Lung (tissue), 12 donors: ENCODE measurements around the gene SULT1C4. TPM values are rescaled to one million over a fixed set of nuclear protein-coding genes. Genes with fewer than 3 reads are reported as not detected.

Source experiments
- ATAC-seq: fragments of 200-7000 bp; cut with Tn5 transposase; one replicate; pipeline ENCODE4 v1.9.1; 2020; ENCODE audit warnings: moderate number of reproducible peaks; ENCODE audit not compliant: insufficient read depth, low FRiP score
- DNase-seq, 3 donors: peaks; one replicate each; pipeline ENCODE4 v3.0.0-alpha.2; 2013 to 2017
- H3K27ac ChIP-seq, 2 donors: one replicate each; pipeline ENCODE4 v1.5.1; 2013; ENCODE audit warnings: mild to moderate bottlenecking in 2 of 2, moderate library complexity in 2 of 2, control low read depth in 1 of 2, inconsistent platforms in 1 of 2, low read depth in 1 of 2, low read length in 1 of 2
- H3K27me3 ChIP-seq, 3 donors: one replicate each; pipeline ENCODE4 v1.5.1; 2013; ENCODE audit warnings: low read length in 2 of 3; ENCODE audit not compliant: control insufficient read depth in 3 of 3, insufficient read depth in 3 of 3
- H3K36me3 ChIP-seq, 4 donors: one replicate each; pipeline ENCODE4 v1.5.1; 2013; ENCODE audit warnings: low read length in 4 of 4, mild to moderate bottlenecking in 1 of 4, moderate library complexity in 1 of 4; ENCODE audit not compliant: control insufficient read depth in 4 of 4, insufficient read depth in 4 of 4
- H3K4me1 ChIP-seq, 5 donors: one replicate each; pipeline ENCODE4 v1.5.1; 2013; ENCODE audit warnings: low read length in 5 of 5, mild to moderate bottlenecking in 2 of 5, moderate library complexity in 1 of 5; ENCODE audit not compliant: control insufficient read depth in 5 of 5, insufficient read depth in 5 of 5
- H3K4me3 ChIP-seq: one replicate; pipeline ENCODE4 v1.5.1; 2013; ENCODE audit warnings: mild to moderate bottlenecking, control low read depth, moderate library complexity
- H3K9ac ChIP-seq, 2 donors: one replicate each; pipeline ENCODE4 v1.5.1; 2013; ENCODE audit warnings: low read length in 2 of 2, control low read depth in 1 of 2; ENCODE audit not compliant: insufficient read depth in 1 of 2
- H3K9me3 ChIP-seq, 4 donors: one replicate each; pipeline ENCODE4 v1.5.1; 2013; ENCODE audit warnings: low read length in 3 of 4, mild to moderate bottlenecking in 1 of 4, moderate library complexity in 1 of 4; ENCODE audit not compliant: control insufficient read depth in 4 of 4, insufficient read depth in 3 of 4
- CTCF ChIP-seq: IDR thresholded peaks from 2 replicates; pipeline ENCODE4 v1.5.1; 2012; ENCODE audit warnings: mild to moderate bottlenecking; ENCODE audit errors: control extremely low read depth, extremely low read depth
- WGBS, 2 donors: extraction: QIAGEN DNeasy Blood & Tissue Kit; methylation state at CpG; one replicate each; pipeline ENCODE4 v1.1.7; 2013; 5-methylcytosine and 5-hydroxymethylcytosine counted together
- polyA plus RNA-seq, 2 donors: library from polyadenylated mRNA; stranded (reverse); fragments of 200-250 nt; gene quantifications; one replicate each; pipeline ENCODE4 v1.2.1, GENCODE V29; 2013
- total RNA-seq, 2 donors: library from RNA; depleted of rRNA in 1 of 2; stranded (reverse); fragments of >200 nt in 1 of 2; gene quantifications; one replicate each; pipeline ENCODE4 v1.2.1, GENCODE V29; 2014 to 2021
- donor health status: control.
- donor health status: control.
- donor health status: Bipolar disorder and iron deficiency.
- donor health status: healthy.
- donor health status: DM: yes; HTN: yes; CAD: no.

SULT1C4 gene
- total and polyA plus RNA-seq, 4 donors: 1.7 to 85.0 (median 5.8) TPM

- 86 to 91% methylated on average over 5 of the region's 5 CpGs for WGBS, 2 donors
- Histone ChIP-seq H3K36me3 (peaks cover 2 to 45% (median 19%) of the 10 kb centered on the region in 4 donors), H3K9ac (no peak overlapping the region), H3K27me3 (no peaks in the 10 kb centered on the region), H3K4me3 (no peak overlapping the region), H3K27ac (no peak overlapping the region), H3K4me1 (peaks cover 0 to under 1% (median 0%) of the 10 kb centered on the region in 5 donors), H3K9me3 (no peaks in the 10 kb centered on the region)
- ATAC-seq (no peak), DNase-seq (no peak)
- no peak for TF ChIP-seq CTCF
Measured at GRCh38 chr2:108385411-108386071, 7.8 kb downstream of the SULT1C4 start.

GRCh38 chr2:108388045-108388444, 10.3 kb downstream of the SULT1C4 start:
- Histone ChIP-seq H3K4me1 (no peaks in the 10 kb centered on the region), H3K9me3 (peaks cover 0 to 9% (median 2%) of the 10 kb centered on the region in 4 donors), H3K27me3 (no peaks in the 10 kb centered on the region), H3K36me3 (peaks cover 2 to 39% (median 19%) of the 10 kb centered on the region in 4 donors), H3K27ac (no peak overlapping the region), H3K4me3 (no peak overlapping the region), H3K9ac (no peak overlapping the region)
- WGBS, 2 donors: 86 to 93% methylated on average over 9 of the region's 9 CpGs
- no peak for DNase-seq
- ATAC-seq: no peak
- TF ChIP-seq CTCF: no peak

GRCh38 chr2:108390340-108390739, 12.6 kb downstream of the SULT1C4 start:
- 83 to 91% methylated on average over 2 of the region's 2 CpGs for WGBS, 2 donors
- peaks cover 0 to 10% (median 2%) of the 10 kb centered on the region in 4 donors for H3K9me3 ChIP-seq
- ATAC-seq (no peak), DNase-seq (no peak)
- no peak overlapping the region for H3K9ac ChIP-seq
- H3K27ac ChIP-seq: no peak overlapping the region
- peaks cover 0 to 27% (median 10%) of the 10 kb centered on the region in 4 donors for H3K36me3 ChIP-seq
- no peaks in the 10 kb centered on the region for H3K4me1 ChIP-seq
- H3K4me3 ChIP-seq: no peak overlapping the region
- no peaks in the 10 kb centered on the region for H3K27me3 ChIP-seq
- TF ChIP-seq CTCF: no peak
